NCI-H345 (cell line): ENCODE data around the gene SF3B3.
"Not testable (repeated sequence)": the region's sequence is repeated elsewhere in the genome, so short reads cannot be mapped to it uniquely, and the experiment has no call there.

ENCODE experiments used
- DNase-seq: peaks from one replicate; lab custom pipeline; 2025; lab: John Stamatoyannopoulos, UW

The SF3B3 gene

GRCh38 chr16:70511833-70512232 lies 11.8 kb upstream of the SF3B3 start:
- no peak for DNase-seq

- DNase-seq, result no peak
Measured at GRCh38 chr16:70512456-70512855, 11.2 kb upstream of the SF3B3 start.

GRCh38 chr16:70520612-70521297 lies 2.9 kb upstream of the SF3B3 start:
- DNase-seq, result no peak

GRCh38 chr16:70522216-70523075 lies 1.2 kb upstream of the SF3B3 start:
- no peak for DNase-seq

GRCh38 chr16:70523076-70523742 lies 407 bp upstream of the SF3B3 start, which contains the start of gene COG4:
Gene COG4, minus strand, starts transcription at chr16:70523554. Its CDS starts 11 bp downstream, at chr16:70523543.
- peak; percentile 81 for DNase-seq

GRCh38 chr16:70524399-70524825 lies 796 bp downstream of the SF3B3 start:
- peak; percentile 1 for DNase-seq

GRCh38 chr16:70526403-70526802 lies 2.8 kb downstream of the SF3B3 start:
- no peak for DNase-seq

- DNase-seq, result no peak
Measured at GRCh38 chr16:70527315-70527996, 3.8 kb downstream of the SF3B3 start.

- DNase-seq, result no peak
Measured at GRCh38 chr16:70529051-70529777, 5.6 kb downstream of the SF3B3 start.

GRCh38 chr16:70529954-70530353 lies 6.3 kb downstream of the SF3B3 start:
- DNase-seq, result not testable (repeated sequence)

- DNase-seq, result no peak
Measured at GRCh38 chr16:70534971-70535370, 11.4 kb downstream of the SF3B3 start.

- DNase-seq, result no peak
Measured at GRCh38 chr16:70540994-70541393, 17.4 kb downstream of the SF3B3 start.

GRCh38 chr16:70544548-70544947 lies 20.9 kb downstream of the SF3B3 start:
- DNase-seq, result no peak

GRCh38 chr16:70548936-70549335 lies 25.3 kb downstream of the SF3B3 start:
- no peak for DNase-seq

GRCh38 chr16:70550082-70550481 lies 26.5 kb downstream of the SF3B3 start:
- no peak for DNase-seq

GRCh38 chr16:70551788-70552187 lies 28.2 kb downstream of the SF3B3 start:
- DNase-seq, result no peak

GRCh38 chr16:70552675-70553074 lies 29.1 kb downstream of the SF3B3 start:
- DNase-seq, result no peak

- no peak for DNase-seq
Measured at GRCh38 chr16:70553645-70554044, 30.0 kb downstream of the SF3B3 start.

- DNase-seq, result no peak
Measured at GRCh38 chr16:70556063-70556462, 32.4 kb downstream of the SF3B3 start.

GRCh38 chr16:70561623-70562022 lies 38.0 kb downstream of the SF3B3 start:
- DNase-seq, result no peak

GRCh38 chr16:70563636-70564035 lies 40.0 kb downstream of the SF3B3 start:
- no peak for DNase-seq
